AG10803 (cell line): Measurements from ENCODE around the gene MIB1.

ENCODE experiments used
- DNase-seq: peaks from one replicate; pipeline ENCODE4 v3.0.0; 2010; ENCODE audit warnings: low read depth
- H3K4me3 ChIP-seq: 2 replicates; pipeline ENCODE4 v1.5.1; 2011; ENCODE audit warnings: mild to moderate bottlenecking, low read length, control low read depth
- TF ChIP-seq, protein P1 (sequence below): conservative IDR thresholded peaks from 2 replicates; pipeline ENCODE4 v1.5.1; 2011; ENCODE audit warnings: mild to moderate bottlenecking, low read length, control low read depth, inconsistent platforms

MIB1 gene

DNA sequence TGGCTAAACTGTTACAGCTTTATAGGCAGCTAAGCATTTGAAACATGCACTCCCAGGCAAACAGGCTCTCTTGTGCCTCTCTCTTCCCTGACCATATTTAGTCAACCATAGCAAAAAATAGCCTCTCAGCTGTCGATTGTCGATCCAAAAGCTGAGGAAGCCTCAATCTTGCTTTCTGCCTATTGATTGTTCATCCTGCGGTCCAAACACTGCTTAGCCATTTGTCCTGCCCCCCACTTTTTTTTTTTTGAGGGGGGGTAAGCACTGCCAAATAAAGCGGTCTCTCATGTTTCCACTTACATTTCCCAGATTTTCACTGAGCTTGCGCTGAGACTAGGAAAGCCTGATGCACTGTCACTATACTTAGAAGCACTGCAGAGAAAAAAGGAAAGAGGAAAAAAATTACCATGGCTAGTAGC lies 90.8 kb downstream of the MIB1 start:
- H3K4me3 ChIP-seq, result no peak overlapping the region
- peak; percentile 22 for DNase-seq
- TF ChIP-seq, protein P1, sequence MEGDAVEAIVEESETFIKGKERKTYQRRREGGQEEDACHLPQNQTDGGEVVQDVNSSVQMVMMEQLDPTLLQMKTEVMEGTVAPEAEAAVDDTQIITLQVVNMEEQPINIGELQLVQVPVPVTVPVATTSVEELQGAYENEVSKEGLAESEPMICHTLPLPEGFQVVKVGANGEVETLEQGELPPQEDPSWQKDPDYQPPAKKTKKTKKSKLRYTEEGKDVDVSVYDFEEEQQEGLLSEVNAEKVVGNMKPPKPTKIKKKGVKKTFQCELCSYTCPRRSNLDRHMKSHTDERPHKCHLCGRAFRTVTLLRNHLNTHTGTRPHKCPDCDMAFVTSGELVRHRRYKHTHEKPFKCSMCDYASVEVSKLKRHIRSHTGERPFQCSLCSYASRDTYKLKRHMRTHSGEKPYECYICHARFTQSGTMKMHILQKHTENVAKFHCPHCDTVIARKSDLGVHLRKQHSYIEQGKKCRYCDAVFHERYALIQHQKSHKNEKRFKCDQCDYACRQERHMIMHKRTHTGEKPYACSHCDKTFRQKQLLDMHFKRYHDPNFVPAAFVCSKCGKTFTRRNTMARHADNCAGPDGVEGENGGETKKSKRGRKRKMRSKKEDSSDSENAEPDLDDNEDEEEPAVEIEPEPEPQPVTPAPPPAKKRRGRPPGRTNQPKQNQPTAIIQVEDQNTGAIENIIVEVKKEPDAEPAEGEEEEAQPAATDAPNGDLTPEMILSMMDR, result no peak

DNA sequence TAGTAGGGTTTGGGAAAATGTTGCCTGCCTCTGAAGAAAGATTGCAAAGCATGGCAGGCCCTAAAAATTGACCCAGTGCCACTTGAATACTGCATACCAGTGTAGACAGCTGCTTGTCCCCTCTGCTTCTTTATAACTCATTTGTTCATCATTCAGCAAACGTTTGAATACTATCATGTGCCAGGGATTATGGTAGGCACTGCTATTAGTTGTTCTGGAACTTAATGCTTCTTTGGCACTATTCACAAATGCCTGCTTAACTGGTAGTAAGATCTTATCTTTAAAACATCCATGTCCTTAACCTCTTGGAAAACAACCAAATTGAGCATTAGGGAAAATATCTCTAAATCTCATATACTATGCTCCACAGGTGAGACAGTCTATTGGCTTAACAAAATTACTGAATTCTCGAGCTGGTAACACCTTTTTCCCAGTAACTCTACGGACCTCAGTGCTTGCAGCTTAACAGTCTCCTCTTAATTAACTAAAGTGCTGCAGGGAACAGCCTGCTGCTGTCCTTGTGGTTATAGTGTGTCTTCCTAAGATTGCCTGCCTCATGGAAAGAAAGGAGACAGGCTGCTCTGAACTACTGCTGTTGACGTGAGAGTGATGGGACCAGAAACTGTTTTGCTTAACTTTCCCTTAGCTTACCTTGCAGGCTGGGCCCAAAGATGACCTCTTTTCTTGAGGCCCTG lies 93.2 kb downstream of the MIB1 start:
- TF ChIP-seq, protein P1, result no peak
- no peak overlapping the region for H3K4me3 ChIP-seq
- DNase-seq, result no peak

DNA sequence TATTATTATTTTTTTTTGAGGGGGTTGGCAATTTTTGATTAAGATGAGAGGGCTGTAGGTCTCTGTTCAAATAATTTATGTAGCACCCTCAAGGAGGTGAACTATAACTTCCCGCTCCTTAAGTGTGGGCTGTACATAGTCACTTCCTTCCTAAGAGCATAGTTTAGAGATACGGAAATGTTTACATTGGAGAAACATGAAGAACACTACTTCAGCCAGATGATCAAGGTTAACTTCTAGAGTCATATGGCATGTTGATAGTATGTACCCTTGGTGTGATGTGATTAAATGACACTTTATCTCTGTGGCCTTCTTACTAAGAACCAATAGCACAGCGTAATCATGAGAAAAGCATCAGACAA lies 93.7 kb downstream of the MIB1 start:
- TF ChIP-seq, protein P1, result no peak
- no peak for DNase-seq

DNA sequence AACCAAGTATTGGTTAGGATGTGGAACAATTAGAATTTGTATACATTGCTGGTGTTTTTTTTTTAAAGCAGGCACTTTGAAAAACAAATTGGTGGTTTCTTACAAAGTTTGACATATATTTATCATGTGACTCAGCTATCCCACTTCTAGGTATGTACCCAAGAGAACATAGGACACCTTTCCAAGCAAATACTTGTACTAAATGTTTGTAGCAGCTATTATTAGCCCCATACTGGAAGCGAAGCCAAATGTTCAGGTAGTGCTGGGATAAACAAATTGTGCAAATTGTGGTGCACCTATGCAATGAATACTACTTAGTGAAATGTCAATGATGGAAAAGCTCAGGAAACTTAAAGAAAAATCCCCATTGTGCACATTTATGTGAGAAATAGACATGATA lies 101.0 kb downstream of the MIB1 start:
- no peak overlapping the region for H3K4me3 ChIP-seq
- no peak for DNase-seq
- TF ChIP-seq, protein P1, result no peak

More for the DNA sequence above, 93.7 kb downstream of the MIB1 start:
- H3K4me3 ChIP-seq, result no peak overlapping the region

DNA sequence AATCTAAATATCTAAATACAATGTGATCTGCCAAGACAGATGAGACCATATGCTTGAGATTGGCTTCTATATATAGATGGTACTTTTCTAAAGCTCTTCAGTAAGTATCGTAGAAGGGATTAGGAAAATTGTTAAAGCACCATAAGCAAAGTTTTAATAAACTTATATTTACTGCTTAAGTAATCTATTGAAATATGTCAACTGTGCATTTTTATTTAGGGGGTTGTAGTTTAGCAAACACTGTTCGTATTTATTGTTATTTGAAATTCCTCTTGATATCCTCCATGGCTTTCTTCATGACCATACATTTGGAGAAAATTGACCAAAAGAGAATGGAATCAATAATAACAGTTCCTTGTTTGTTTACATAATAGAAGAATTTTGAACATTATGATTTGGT lies 102.7 kb downstream of the MIB1 start:
- no peak overlapping the region for H3K4me3 ChIP-seq
- TF ChIP-seq, protein P1, result no peak
- DNase-seq, result no peak

DNA sequence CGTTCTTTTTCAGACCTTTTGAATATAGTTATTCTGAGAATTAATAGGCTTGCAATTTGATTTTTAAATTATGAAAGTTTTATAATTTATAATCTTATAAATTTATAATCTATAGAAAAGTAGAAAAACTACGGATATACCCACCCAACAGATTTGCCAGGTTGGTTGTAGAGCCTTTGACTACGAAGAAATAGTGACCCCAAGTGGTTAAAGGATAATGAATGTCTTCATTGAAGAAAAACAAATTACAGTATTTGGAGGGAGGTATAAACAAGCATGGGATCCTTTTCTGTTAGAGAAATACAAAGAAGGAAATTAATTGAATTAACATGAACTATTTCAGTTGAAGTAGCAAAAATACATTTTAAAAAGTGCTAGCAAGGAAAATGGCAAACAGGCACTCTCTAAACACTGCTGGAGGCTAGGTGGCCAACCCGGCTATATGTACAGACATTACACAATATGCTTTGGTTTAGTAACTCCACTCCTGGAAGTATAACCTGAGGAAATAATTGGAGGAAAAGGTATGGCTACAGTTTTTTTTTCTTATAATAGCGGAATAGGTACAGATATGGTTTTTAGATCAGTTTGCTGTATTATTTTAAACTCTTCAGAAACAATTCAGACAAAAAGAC lies 110.9 kb downstream of the MIB1 start:
- H3K4me3 ChIP-seq, result no peak overlapping the region
- TF ChIP-seq, protein P1, result peak; percentile 51
- DNase-seq, result peak; percentile 28

DNA sequence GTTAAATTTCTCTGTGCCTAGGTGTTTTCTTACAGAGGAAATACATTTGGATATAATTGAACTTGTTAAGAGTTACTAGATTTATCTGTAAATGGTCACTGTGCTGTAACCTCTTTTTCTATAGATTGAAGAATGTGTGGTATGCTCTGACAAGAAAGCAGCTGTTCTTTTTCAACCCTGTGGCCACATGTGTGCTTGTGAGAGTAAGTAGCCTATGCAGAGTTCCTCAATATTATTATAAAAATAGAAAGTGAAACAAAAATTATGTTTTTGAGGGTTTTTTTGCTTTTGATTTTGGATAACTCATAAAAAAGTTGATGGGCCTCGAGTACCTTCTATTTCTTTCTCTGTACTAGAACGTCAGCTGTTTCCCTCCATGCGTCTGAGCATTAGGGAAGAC lies 112.4 kb downstream of the MIB1 start:
- peak; percentile 26 for DNase-seq
- H3K4me3 ChIP-seq, result no peak overlapping the region
- TF ChIP-seq, protein P1, result no peak
